Upper lobe of left lung (tissue), 6 donors: ENCODE results near the gene FCER1A. TPM values are rescaled to one million over a fixed set of nuclear protein-coding genes. Genes with fewer than 3 reads are reported as not detected.
"Not testable (repeated sequence)": the region's sequence is repeated elsewhere in the genome, so short reads cannot be mapped to it uniquely, and the experiment has no call there.

ENCODE experiments used
- ATAC-seq, 2 donors: fragments of 200-7000 bp; cut with Tn5 transposase; one replicate each; pipeline ENCODE4 v1.9.1; 2022; ENCODE audit warnings: mild to moderate bottlenecking in 2 of 2, moderate library complexity in 2 of 2; ENCODE audit not compliant: low FRiP score in 2 of 2
- DNase-seq, 2 donors: peaks; one replicate each; pipeline ENCODE4 v3.0.0-alpha.2; 2019 to 2020
- H3K27ac ChIP-seq, 4 donors: fragments of 200-600 bp; sonication (generic); one replicate each; pipeline ENCODE4 v1.5.1; 2016 to 2019
- H3K27me3 ChIP-seq, 4 donors: fragments of 200-600 bp; sonication (generic); one replicate each; pipeline ENCODE4 v1.5.1; 2017 to 2019
- H3K36me3 ChIP-seq, 4 donors: fragments of 200-600 bp; sonication (generic); one replicate each; pipeline ENCODE4 v1.5.1; 2016 to 2019
- H3K4me1 ChIP-seq, 4 donors: fragments of 200-600 bp; sonication (generic); one replicate each; pipeline ENCODE4 v1.5.1; 2018 to 2019
- H3K4me3 ChIP-seq, 4 donors: fragments of 200-600 bp; sonication (generic); one replicate each; pipeline ENCODE4 v1.5.1; 2017 to 2019; ENCODE audit warnings: mild to moderate bottlenecking in 2 of 4, moderate library complexity in 1 of 4
- H3K9me3 ChIP-seq, 4 donors: fragments of 200-600 bp; sonication (generic); one replicate each; pipeline ENCODE4 v1.5.1; 2018 to 2019
- EP300 ChIP-seq, 4 donors: sonication (generic); formaldehyde crosslinking; IDR thresholded peaks; one replicate each; pipeline ENCODE4 v1.5.1; 2017; ENCODE audit warnings: antibody characterized with exemption in 4 of 4, control low read depth in 2 of 4
- POLR2A ChIP-seq, 4 donors: fragments of 450-650 bp; IDR thresholded peaks; one replicate each; pipeline ENCODE4 v1.5.1; 2016 to 2017; ENCODE audit warnings: antibody characterized with exemption in 4 of 4, mild to moderate bottlenecking in 2 of 4
- POLR2AphosphoS5 ChIP-seq, 2 donors: sonication (generic); formaldehyde crosslinking; IDR thresholded peaks; one replicate each; pipeline ENCODE4 v1.5.1; 2017; ENCODE audit warnings: antibody characterized with exemption in 2 of 2
- WGBS, 2 donors: methylation state at CpG; one replicate each; pipeline ENCODE4 v1.1.5; 2017 to 2018; 5-methylcytosine and 5-hydroxymethylcytosine counted together
- total RNA-seq, 6 donors: library from RNA; depleted of rRNA in 4 of 6; stranded (reverse); fragments of >200 nt in 4 of 6; gene quantifications; one replicate each; pipeline versions ENCODE4 v1.1.0 to v1.2.1, GENCODE V29; 2016 to 2021
- TF ChIP-seq, protein P1 (sequence below), 6 experiments: fragments of 450-650 bp in 4 of 6; fragments of 200-600 bp in 2 of 6; sonication (generic) in 2 of 6; IDR thresholded peaks; one replicate each; pipeline ENCODE4 v1.5.1; 2016 to 2019; ENCODE audit warnings: antibody characterized with exemption in 6 of 6
- donor health status: DM: no; HTN: no; CAD: no; lungs with moderate emphysema.
- donor health status: DM: no; HTN: yes; CAD: no; lungs with severe emphysema.

FCER1A gene
- total RNA-seq, 6 donors from 2014 or later, result 0.98 to 11.8 (median 4.7) TPM; not detected in 2

DNA sequence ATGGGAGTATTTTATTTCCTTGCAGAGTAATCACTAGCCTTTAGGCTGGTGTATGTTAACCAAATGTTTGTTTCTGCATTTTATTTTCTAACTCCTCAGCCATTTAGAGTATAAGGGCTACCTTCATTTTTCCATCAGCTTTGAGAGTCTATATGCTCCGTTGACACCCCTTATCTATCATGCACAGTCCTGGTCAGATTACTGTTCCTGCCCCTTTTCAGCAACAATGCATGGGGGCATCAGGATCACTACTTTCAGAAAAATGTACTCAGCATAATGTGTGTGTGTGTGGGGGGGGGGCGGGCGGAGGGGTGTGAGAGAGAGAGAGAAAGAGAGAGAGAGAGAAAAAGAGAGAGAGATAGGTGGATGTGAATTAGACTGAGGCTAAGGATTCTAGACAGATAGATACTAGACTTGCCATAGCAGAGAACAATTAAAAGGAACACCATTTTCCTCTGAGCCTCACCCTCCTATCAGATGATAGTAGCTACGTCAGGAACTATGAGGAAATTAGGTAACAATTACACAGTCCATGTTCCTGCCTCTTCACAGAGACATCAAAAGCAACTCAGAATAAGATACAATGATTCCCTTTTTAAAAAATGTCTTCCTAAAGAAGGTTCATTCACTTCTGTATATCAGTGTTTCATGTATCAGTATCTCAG lies 40.8 kb downstream of the FCER1A start:
- Histone ChIP-seq H3K9me3 (no peaks in the 10 kb centered on the region), H3K27me3 (no peaks in the 10 kb centered on the region), H3K4me3 (no peak overlapping the region), H3K36me3 (no peaks in the 10 kb centered on the region), H3K27ac (no peak overlapping the region), H3K4me1 (no peaks in the 10 kb centered on the region)
- TF ChIP-seq EP300 (IDR thresholded peaks at IDR 0.05) (no peak), POLR2AphosphoS5 (IDR thresholded peaks at IDR 0.05) (no peak), POLR2A (IDR thresholded peaks at IDR 0.05) (no peak)
- TF ChIP-seq, protein P1, sequence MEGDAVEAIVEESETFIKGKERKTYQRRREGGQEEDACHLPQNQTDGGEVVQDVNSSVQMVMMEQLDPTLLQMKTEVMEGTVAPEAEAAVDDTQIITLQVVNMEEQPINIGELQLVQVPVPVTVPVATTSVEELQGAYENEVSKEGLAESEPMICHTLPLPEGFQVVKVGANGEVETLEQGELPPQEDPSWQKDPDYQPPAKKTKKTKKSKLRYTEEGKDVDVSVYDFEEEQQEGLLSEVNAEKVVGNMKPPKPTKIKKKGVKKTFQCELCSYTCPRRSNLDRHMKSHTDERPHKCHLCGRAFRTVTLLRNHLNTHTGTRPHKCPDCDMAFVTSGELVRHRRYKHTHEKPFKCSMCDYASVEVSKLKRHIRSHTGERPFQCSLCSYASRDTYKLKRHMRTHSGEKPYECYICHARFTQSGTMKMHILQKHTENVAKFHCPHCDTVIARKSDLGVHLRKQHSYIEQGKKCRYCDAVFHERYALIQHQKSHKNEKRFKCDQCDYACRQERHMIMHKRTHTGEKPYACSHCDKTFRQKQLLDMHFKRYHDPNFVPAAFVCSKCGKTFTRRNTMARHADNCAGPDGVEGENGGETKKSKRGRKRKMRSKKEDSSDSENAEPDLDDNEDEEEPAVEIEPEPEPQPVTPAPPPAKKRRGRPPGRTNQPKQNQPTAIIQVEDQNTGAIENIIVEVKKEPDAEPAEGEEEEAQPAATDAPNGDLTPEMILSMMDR (IDR thresholded peaks at IDR 0.05), result no peak
- ATAC-seq, result no peak
- no peak for DNase-seq
- 71 to 73% methylated on average over 4 of the region's 4 CpGs for WGBS, 2 donors

DNA sequence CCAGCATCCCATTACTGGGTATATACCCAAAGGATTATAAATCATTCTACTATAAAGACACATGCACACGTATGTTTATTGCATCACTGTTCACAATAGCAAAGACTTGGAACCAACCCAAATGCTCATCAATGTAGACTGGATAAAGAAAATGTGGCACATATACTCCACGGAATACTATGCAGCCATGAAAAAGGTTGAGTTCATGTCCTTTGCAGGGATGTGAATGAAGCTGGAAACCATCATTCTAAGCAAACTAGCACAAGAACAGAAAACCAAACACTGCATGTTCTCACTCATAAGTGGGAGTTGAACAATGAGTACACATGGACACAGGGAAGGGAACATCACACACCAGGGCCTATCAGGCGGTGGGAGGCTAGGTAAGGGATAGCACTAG lies 47.2 kb downstream of the FCER1A start:
- WGBS, 2 donors, result 86 to 89% methylated on average over 3 of the region's 3 CpGs
- not testable (repeated sequence) for H3K9me3 ChIP-seq, H3K36me3 ChIP-seq, H3K4me1 ChIP-seq, H3K27ac ChIP-seq, ATAC-seq, H3K4me3 ChIP-seq, H3K27me3 ChIP-seq, DNase-seq

DNA sequence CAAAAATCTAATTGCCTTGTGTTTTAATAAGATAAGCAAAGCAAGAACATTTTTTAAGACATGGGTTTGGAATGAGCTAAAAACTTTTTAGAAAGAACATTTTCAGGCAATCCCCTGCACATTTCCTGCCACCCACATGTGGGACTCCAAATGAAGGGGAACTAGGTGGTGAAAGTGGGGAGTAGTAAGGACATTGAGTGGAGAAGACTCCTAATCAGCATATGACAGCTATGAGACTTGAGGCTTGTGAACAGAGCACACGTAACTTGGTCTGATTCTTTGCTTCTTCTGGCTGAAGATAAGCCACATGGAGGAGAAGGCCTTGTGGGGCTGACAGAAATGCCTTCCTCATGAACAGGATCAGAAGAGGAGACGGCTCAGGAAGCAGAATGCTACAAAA lies 50.3 kb downstream of the FCER1A start:
- 73 to 88% methylated on average over 2 of the region's 2 CpGs for WGBS, 2 donors
- Histone ChIP-seq H3K36me3 (no peaks in the 10 kb centered on the region), H3K4me1 (no peaks in the 10 kb centered on the region), H3K9me3 (no peaks in the 10 kb centered on the region), H3K27ac (no peak overlapping the region), H3K4me3 (no peak overlapping the region), H3K27me3 (no peaks in the 10 kb centered on the region)
- no peak for TF ChIP-seq POLR2AphosphoS5 (IDR thresholded peaks at IDR 0.05)
- no peak for TF ChIP-seq EP300 (IDR thresholded peaks at IDR 0.05)
- TF ChIP-seq POLR2A (IDR thresholded peaks at IDR 0.05), result no peak
- TF ChIP-seq, protein P1 (IDR thresholded peaks at IDR 0.05), result no peak
- no peak for DNase-seq
- ATAC-seq, result no peak

Other genes with a start within 250 kb of the FCER1A start
- gene AIM2, start 225.6 kb upstream of the FCER1A start, total RNA-seq, result 1 to 10 TPM in 4 of 6 donors, under 1 TPM in 1, not detected in 1; 0.80 to 5.5 (median 2.7) TPM
- gene CADM3, start 130.7 kb upstream of the FCER1A start, total RNA-seq, result 10 to 100 TPM in 1 of 6 donors, 1 to 10 TPM in 4, under 1 TPM in 1; 0.98 to 16.0 (median 2.0) TPM
- 100 to 1,000 TPM in 1 of 6 donors, 10 to 100 TPM in 4, 1 to 10 TPM in 1; 2.1 to 133 (median 38.4) TPM for gene ACKR1, start 97.5 kb upstream of the FCER1A start, total RNA-seq
- gene OR10J4, start 129.9 kb downstream of the FCER1A start, total RNA-seq, result not detected
- gene OR10J1, start 137.4 kb downstream of the FCER1A start, total RNA-seq, result not detected
- not detected for gene OR10J5, start 233.7 kb downstream of the FCER1A start, total RNA-seq